Bone marrow (tissue), 2 donors: ENCODE data around the gene KIAA0753.

Experiments
- DNase-seq, 2 donors: peaks; one replicate each; lab custom pipeline; 2025; lab: John Stamatoyannopoulos, UW

KIAA0753 gene

DNA sequence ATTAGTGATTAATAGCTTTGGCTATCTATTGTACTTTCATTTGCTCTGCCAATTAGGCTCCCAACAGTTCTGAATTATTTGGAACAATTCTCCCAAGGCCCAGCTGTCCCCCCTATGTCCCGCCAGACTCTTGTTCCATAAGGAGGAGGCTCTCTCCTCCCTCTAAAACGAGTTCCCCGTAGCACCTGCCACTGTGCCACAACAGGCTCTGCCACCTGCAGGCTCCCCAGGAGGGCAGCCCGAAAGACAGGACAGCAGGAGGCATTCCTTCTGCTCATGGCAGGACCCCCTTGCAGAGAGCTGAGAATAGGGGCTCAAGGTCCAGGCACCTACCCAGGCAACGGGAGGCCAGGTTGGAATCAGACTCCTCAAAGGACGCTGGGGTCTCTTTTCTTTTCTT, 93.2 kb downstream of the KIAA0753 start:
- DNase-seq = no peak

DNA sequence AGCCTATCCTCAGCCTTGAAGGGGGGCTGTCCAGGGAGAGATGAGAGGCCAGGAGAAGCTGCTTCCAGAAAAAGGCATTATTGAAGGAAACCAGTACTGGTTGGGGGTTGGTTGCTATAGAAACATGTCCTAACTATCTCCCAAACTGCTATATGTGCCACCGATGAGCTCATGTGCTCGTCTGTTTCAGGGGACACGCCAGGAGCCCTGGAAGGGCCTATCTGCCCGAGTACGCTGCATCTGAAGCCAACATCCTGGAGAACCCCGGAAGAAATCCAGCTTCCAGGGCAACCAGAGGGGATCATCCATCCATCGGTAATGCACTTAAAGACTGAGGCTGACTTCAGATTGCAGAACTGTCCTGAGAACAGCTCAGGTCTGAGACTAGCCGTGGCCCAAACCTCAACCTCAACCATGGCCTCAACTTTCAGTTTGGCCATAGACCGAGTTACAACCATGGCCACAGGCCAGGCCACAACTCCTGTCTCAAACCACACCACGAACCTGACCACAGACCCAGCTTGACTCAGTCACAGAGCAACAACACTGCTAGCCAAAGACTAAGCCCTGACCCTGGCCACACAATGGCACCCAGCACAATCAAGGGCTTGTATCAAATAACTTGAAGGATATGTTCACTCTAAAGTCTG, 94.3 kb downstream of the KIAA0753 start:
- DNase-seq = no peak

- DNase-seq = no peak
Observed at GRCh38 chr17:6545291-6545690, 95.2 kb downstream of the KIAA0753 start.

- no peak for DNase-seq
Observed at GRCh38 chr17:6544011-6544370, 96.5 kb downstream of the KIAA0753 start.

GRCh38 chr17:6543079-6544010, 97.2 kb downstream of the KIAA0753 start:
- DNase-seq = no peak

DNA sequence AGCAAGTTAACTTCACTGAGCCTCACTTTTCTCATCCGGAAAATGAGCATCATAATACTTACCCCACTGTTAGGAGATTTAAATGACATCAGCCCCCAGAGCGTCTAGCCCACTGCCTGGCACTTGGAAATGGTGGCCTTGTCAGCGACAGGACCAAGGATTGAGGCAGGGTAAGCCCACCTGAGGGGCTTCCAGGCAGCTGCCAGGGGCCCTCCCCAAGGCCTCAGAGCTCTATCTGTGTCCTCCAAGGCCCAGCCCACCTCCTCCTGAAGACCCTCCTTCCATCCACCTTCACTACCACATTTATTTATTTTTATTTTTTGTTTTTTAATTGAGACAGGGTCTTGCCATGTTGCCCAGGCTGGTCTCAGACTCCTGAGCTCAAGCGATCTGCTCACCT, 97.9 kb downstream of the KIAA0753 start:
- no peak for DNase-seq

DNA sequence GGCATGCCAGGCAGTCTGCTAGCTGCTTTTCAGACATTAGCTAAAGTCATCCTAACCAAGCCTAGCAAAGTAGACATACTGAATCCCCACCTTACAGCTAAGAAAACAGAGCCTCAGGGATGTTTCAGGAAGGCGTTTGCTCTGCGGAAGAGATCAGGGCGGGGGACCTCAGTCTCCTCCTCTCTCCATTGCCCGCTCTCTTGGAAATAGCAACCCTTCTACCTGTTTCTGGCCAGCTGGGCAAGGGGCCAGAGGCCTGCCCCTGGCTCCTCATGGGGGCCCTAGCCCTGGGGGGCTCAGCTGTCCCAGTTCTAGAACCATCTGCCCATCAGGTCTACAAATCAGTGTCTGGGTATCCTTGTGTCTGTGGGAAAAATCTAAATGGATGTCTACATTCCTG, 98.6 kb downstream of the KIAA0753 start:
- DNase-seq = no peak

DNA sequence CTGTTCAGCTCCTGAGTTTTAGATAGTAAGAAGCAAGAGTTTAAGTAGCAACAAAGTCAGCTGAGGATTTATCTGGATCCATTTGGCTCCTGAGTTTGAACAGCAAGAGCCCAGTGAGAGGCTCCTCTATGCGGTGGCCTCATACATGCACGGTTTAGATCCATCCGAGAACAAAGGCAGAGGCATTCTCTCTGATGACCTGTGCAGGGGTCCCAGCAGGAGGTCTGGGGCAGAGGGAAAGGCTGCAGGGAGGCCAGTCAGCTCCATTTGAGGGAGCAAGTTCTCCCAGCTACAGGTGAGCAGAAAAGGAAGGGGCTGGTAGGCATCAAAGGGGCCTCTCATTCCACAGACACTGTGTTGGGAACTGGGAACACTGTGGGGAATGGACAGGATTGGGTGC, 100.6 kb downstream of the KIAA0753 start:
- DNase-seq = no peak

DNA sequence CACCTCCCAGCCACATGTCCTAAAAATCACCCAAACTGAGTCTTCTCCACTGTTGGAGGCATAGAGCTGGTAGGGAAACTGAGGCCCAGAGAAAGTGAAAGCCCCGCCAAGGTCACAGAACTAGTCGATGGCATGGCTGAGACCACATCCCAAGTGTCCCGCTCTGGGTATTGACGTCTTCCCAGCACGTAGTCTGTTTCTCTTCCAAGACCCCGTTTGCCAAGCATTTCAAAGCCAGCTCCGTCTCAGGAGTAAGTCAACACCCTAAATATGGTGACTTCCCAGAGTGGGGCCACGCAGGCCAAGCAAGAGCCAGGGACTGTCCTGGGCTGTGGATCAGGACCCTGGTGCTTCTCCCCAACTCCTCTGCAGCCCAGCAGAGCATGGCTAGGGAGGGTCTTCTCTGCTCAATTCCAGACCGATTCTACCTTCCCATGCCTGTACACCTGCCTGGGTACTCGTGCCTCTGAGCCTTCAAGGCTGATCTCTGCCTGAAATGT, 103.9 kb downstream of the KIAA0753 start:
- DNase-seq = no peak

- DNase-seq = no peak
Observed at GRCh38 chr17:6536053-6536452, 104.5 kb downstream of the KIAA0753 start.

- no peak for DNase-seq
Observed at GRCh38 chr17:6534846-6535514, 105.5 kb downstream of the KIAA0753 start.

GRCh38 chr17:6532441-6532885, 108.0 kb downstream of the KIAA0753 start:
- no peak for DNase-seq

- no peak for DNase-seq
Observed at GRCh38 chr17:6531575-6531974, 108.9 kb downstream of the KIAA0753 start.

DNA sequence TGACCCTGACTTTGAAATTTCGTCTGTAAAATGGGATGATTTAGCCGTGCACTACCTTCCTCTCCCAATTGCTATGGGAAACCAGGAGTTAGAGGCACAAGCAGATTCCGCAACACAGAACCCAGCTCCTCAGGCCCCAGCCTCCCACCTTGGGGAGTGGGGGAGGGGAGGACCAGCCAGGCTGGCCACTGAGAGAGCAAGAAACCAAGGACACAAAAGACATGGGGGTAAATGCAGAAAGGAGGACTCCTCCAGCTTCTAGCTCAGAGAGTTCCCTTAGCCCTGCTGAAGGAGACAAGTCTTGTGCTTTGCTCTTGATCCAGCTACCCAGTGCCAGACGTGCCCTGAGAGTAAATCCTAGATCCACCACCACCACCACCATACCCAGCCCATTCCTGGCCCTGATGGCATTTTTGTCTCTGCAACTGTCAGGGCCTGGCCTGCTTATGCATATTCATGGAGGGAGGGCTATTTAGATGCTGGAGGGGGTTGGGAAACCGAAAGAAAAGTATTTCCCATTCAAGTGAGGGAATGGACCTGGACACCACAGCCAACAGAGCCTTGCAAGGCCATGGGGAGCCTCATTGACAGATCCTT, 110.1 kb downstream of the KIAA0753 start:
- no peak for DNase-seq

DNA sequence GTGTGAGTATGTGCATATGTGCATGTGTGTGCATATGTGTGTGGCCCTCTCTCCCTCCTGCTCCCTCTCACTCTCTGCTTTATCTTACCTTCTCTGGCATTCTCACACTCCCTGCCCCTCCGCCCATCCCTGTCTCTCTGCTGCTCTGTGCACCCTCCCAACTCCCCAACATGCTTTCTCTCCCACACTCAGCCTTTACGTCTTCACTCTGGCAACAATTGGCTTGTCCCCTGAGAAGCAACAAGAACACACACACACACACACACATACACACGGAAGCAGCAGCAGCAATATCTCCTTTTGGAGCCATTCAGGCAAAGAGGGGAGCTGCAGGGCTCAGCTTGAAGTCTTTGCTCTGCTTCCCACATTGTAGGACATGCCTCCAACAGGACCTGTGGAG, 112.0 kb downstream of the KIAA0753 start:
- no peak for DNase-seq
